GM12878 (cell line): ENCODE measurements around the gene PLEKHM1. TPM values are rescaled to one million over a fixed set of nuclear protein-coding genes. Genes with fewer than 3 reads are reported as not detected.

Experiments used
- ATAC-seq: fragments of 200-7000 bp; cut with Tn5 transposase; 3 replicates; pipeline ENCODE4 v1.9.1; 2020; ENCODE audit warnings: mild to moderate bottlenecking, moderate library complexity
- BruUV-seq: library from RNA; stranded (reverse); fragments of 400-500 nt; replicated peaks from 2 replicates; lab custom pipeline; 2021; lab: Mats Ljungman, UMichigan
- CTCF ChIA-PET: fragments of 300-600 bp; sonication (Branson Sonifier 250); formaldehyde crosslinking; extraction: SDS; loops from one replicate; lab custom pipeline; 2021; ENCODE audit warnings: inconsistent platforms; lab: Yijun Ruan, JAX
- POLR2A ChIA-PET: fragments of 350-600 bp; formaldehyde crosslinking; extraction: SDS; loops from one replicate; lab custom pipeline; 2021; ENCODE audit warnings: inconsistent platforms; lab: Charles Lee
- RAD21 ChIA-PET: fragments of 300-600 bp; sonication (Branson Sonifier 250); formaldehyde crosslinking; loops from one replicate; lab custom pipeline; 2023; ENCODE audit warnings: antibody characterized with exemption; ENCODE audit not compliant: unreplicated experiment; lab: Charles Lee
- SMC1A ChIA-PET: fragments of 300-600 bp; sonication (Branson Sonifier 250); formaldehyde crosslinking; loops from one replicate; lab custom pipeline; 2023; ENCODE audit not compliant: unreplicated experiment, uncharacterized antibody; lab: Charles Lee
- DNase-seq: peaks from one replicate; pipeline ENCODE4 v3.0.0-alpha.2; 2011; ENCODE audit warnings: low read depth, low spot score
- FAIRE-seq: peaks from 3 replicates; lab custom pipeline; 2011; peaks lifted over from hg19 to GRCh38; lab: Jason Lieb, UNC
- H2AFZ ChIP-seq: 2 replicates; pipeline ENCODE4 v1.6.0; 2011; ENCODE audit warnings: low read depth, low read length, control low read depth; ENCODE audit not compliant: control insufficient read depth
- H3K27ac ChIP-seq: 2 replicates; pipeline ENCODE4 v1.5.1; 2011; ENCODE audit warnings: control low read depth; ENCODE audit not compliant: control insufficient read depth, insufficient read depth
- H3K27me3 ChIP-seq, 2 experiments: replicated peaks in 1 of 2; 2 replicates each; pipeline versions ENCODE4 v1.6.0 to v1.6.1; 2011; ENCODE audit warnings: low read length in 1 of 2; ENCODE audit not compliant: control insufficient read depth in 2 of 2, insufficient read depth in 2 of 2
- H3K36me3 ChIP-seq, 2 experiments: 2 replicates each; pipeline ENCODE4 v1.5.1; 2011; ENCODE audit warnings: low read length in 1 of 2; ENCODE audit not compliant: control insufficient read depth in 2 of 2, insufficient read depth in 2 of 2
- H3K4me1 ChIP-seq: 2 replicates; pipeline ENCODE4 v1.6.1; 2011; ENCODE audit warnings: mild to moderate bottlenecking, low read length, moderate library complexity, mixed read lengths; ENCODE audit not compliant: control insufficient read depth, insufficient read depth
- H3K4me2 ChIP-seq: 2 replicates; pipeline ENCODE4 v1.6.0; 2011; ENCODE audit warnings: control low read depth; ENCODE audit not compliant: control insufficient read depth, insufficient read depth
- H3K4me3 ChIP-seq: fragments of 200-600 bp; sonication (generic); 2 replicates; pipeline ENCODE4 v1.5.1; 2016
- H3K79me2 ChIP-seq: 2 replicates; pipeline ENCODE4 v1.6.0; 2011; ENCODE audit warnings: low read length; ENCODE audit not compliant: control insufficient read depth, insufficient read depth
- H3K9ac ChIP-seq: 2 replicates; pipeline ENCODE4 v1.8.0; 2011; ENCODE audit warnings: low read length, control low read depth, mixed read lengths; ENCODE audit not compliant: control insufficient read depth, insufficient read depth
- H3K9me3 ChIP-seq: replicated peaks from 3 replicates; pipeline ENCODE4 v1.5.1; 2011; ENCODE audit warnings: mild to moderate bottlenecking, low read length; ENCODE audit not compliant: control insufficient read depth, insufficient read depth
- H4K20me1 ChIP-seq: 2 replicates; pipeline ENCODE4 v1.6.0; 2011; ENCODE audit not compliant: control insufficient read depth, insufficient read depth
- ASH2L ChIP-seq: fragments of 300-600, 200-600 bp; sonication (generic); IDR thresholded peaks from 2 replicates; pipeline ENCODE4 v1.6.1; 2017; ENCODE audit warnings: low read depth, mild to moderate bottlenecking, borderline replicate concordance
- KLF5 ChIP-seq: fragments of 450-650 bp; IDR thresholded peaks from 2 replicates; pipeline ENCODE4 v1.6.1; 2014; ENCODE audit warnings: mild to moderate bottlenecking; ENCODE audit not compliant: partially characterized antibody
- NBN ChIP-seq: fragments of 450-650 bp; IDR thresholded peaks from 2 replicates; pipeline ENCODE4 v1.6.1; 2016
- NFIC ChIP-seq: IDR thresholded peaks from 2 replicates; pipeline ENCODE4 v1.6.1; 2012; ENCODE audit warnings: low read depth, mild to moderate bottlenecking, inconsistent platforms, low read length, moderate library complexity
- NFXL1 ChIP-seq: fragments of 450-650 bp; IDR thresholded peaks from 2 replicates; pipeline ENCODE4 v1.6.1; 2017; ENCODE audit warnings: antibody characterized with exemption, mild to moderate bottlenecking, borderline replicate concordance
- NRF1 ChIP-seq: conservative IDR thresholded peaks from 2 replicates; pipeline ENCODE4 v1.6.1; 2011; ENCODE audit warnings: mild to moderate bottlenecking, low read depth, low read length, improper control_type of control experiment
- SMC3 ChIP-seq: IDR thresholded peaks from 2 replicates; pipeline ENCODE4 v1.6.1; 2011; ENCODE audit warnings: low read length, improper control_type of control experiment, borderline replicate concordance
- SPI1 ChIP-seq: IDR thresholded peaks from 2 replicates; pipeline ENCODE4 v1.6.1; 2011; ENCODE audit warnings: low read depth, mild to moderate bottlenecking, low read length, moderate library complexity, borderline replicate concordance; ENCODE audit not compliant: insufficient read depth
- STAT1 ChIP-seq: fragments of 450-650 bp; conservative IDR thresholded peaks from 2 replicates; pipeline ENCODE4 v1.6.1; 2014; ENCODE audit warnings: antibody characterized with exemption, mild to moderate bottlenecking
- TCF12 ChIP-seq: IDR thresholded peaks from 2 replicates; pipeline ENCODE4 v1.6.1; 2011; ENCODE audit warnings: low read depth, mild to moderate bottlenecking, low read length
- ZNF207 ChIP-seq: fragments of 450-650 bp; IDR thresholded peaks from 2 replicates; pipeline ENCODE4 v1.6.1; 2014; ENCODE audit warnings: antibody characterized with exemption, mild to moderate bottlenecking, borderline replicate concordance
- WGBS: methylation state at CpG from one replicate; pipeline ENCODE4 v1.1.6; 2016; ENCODE audit warnings: low lambda C conversion rate; ENCODE audit not compliant: insufficient replicate concordance, insufficient coverage; ENCODE audit errors: missing lambda C conversion rate; 5-methylcytosine and 5-hydroxymethylcytosine counted together
- in situ Hi-C: fragments of 300-500 bp; cut with MboI; formaldehyde crosslinking; loops from 9 replicates; pipeline ENCODE4 v1.14.3; 2018; ENCODE audit warnings: mixed read lengths
- intact Hi-C: fragments of 100-400 bp; cut with micrococcal nuclease; formaldehyde crosslinking; loops from one replicate; pipeline ENCODE4 v1.14.2; 2022; ENCODE audit not compliant: unreplicated experiment
- polyA plus RNA-seq, 11 experiments: library from polyadenylated mRNA; depleted of rRNA in 4 of 11; unstranded in 6 of 11; stranded (reverse) in 5 of 11; fragments of >200 nt; fragmentation: Nextera tagmentation in 4 of 11; fragmentation: Illumina TruSeq in 1 of 11; extraction: Ambion mirVana in 4 of 11; extraction: Trizol in 1 of 11; gene quantifications; 1 replicate in 1 of 11; 2 replicates in 10 of 11; pipeline versions ENCODE4 v1.2.1 to v1.2.3, GENCODE V29; 2011 to 2016; ENCODE audit warnings: inconsistent platforms in 2 of 11, missing spikeins in 2 of 11, low read depth in 1 of 11
- total RNA-seq, 4 experiments: library from RNA; depleted of rRNA in 3 of 4; stranded (reverse); fragments of >200 nt in 3 of 4; fragmentation: Illumina TruSeq in 1 of 4; extraction: Trizol in 1 of 4; gene quantifications; 2 replicates each; pipeline versions ENCODE4 v1.2.1 to v1.2.3, GENCODE V29; 2013 to 2021
- TF ChIP-seq, protein P1 (sequence below): IDR thresholded peaks from 2 replicates; pipeline ENCODE4 v1.6.1; 2011; ENCODE audit warnings: low read depth, low read length, improper control_type of control experiment, borderline replicate concordance
- TF ChIP-seq, protein P2 (sequence below): IDR thresholded peaks from 2 replicates; pipeline ENCODE4 v1.6.1; 2012; ENCODE audit warnings: low read length, inconsistent platforms
- TF ChIP-seq, protein P3 (sequence below): fragments of 450-650 bp; IDR thresholded peaks from 2 replicates; pipeline ENCODE4 v1.6.1; 2017; ENCODE audit warnings: low read depth, mild to moderate bottlenecking, moderate library complexity

PLEKHM1 gene
- total and polyA plus RNA-seq, 10 of the 15 experiments (the other 5 are each of a cell fraction or from before 2014, with no cell fraction given), result 0.21 to 27.8 (median 9.4) TPM

DNA sequence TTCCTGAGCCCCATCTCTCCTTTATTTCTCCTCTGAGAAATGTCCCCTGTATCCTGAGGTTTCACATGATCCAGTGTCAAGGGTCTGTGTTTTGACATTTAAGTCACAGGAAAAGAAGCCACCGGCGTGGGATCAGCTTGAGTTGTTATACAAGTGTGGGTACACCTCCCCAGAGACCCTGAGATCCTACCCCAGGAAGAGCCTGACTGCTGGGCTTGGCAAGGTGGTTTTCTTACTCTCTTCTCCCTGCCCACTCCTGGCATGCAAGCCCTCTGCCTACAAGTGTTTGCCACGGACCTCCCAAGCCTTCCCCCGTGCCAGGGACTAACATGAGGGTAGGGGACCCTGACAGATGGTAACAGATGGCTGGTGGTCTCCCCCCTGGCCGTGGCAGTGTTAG lies 55.0 kb downstream of the PLEKHM1 start:
- POLR2A ChIA-PET, result no interaction called here
- no TSS peak for BruUV-seq

DNA sequence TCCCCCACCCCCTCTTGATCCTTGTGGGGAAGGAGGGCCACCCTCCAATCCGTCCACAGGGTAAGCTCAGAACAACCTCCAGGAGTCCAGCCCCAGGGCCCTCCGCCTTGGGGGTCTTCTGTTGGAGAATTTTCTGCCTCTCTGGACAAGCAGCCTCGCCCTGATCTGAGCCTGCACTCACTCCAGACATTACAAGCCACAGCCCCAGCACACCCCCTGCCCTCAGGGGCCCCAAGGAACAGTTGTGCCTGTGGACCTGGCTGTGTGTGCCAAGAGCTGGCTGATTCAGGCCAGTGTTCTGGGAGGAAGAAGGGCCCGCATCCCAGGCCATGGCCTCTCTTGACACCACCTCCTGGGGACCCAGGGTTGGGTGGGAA lies 57.4 kb downstream of the PLEKHM1 start:
- DNase-seq (no peak), FAIRE-seq (no peak), ATAC-seq (no peak)
- Histone ChIP-seq H4K20me1 (no peaks in the 10 kb centered on the region), H3K4me2 (no peak overlapping the region), H3K79me2 (peaks cover 3% of the 10 kb centered on the region; the same call in 1 of the 2 replicates), H3K36me3 (no peaks in the 10 kb centered on the region), H3K9me3 (no peaks in the 10 kb centered on the region), H3K4me3 (no peak overlapping the region), H2AFZ (no peak overlapping the region), H3K4me1 (peaks cover 18% of the 10 kb centered on the region), H3K9ac (no peak overlapping the region), H3K27me3 (no peaks in the 10 kb centered on the region), H3K27ac (no peak overlapping the region)
- SMC1A ChIA-PET, result no interaction called here
- 91% methylated on average over 4 of the region's 4 CpGs for WGBS
- CTCF ChIA-PET, result no interaction called here
- intact Hi-C loops (loop anchor here (10.0 kb wide), 1 partner anchor 62 kb away; the partner anchor contains the start of gene PLEKHM1), in situ Hi-C loops (no loop called here)
- POLR2A ChIA-PET, result no interaction called here
- RAD21 ChIA-PET, result no interaction called here
- BruUV-seq, result no TSS peak
- no peak for TF ChIP-seq ASH2L
- TF ChIP-seq TCF12, result no peak
- TF ChIP-seq KLF5, result no peak
- TF ChIP-seq NBN, result no peak
- no peak for TF ChIP-seq STAT1
- TF ChIP-seq, protein P1, sequence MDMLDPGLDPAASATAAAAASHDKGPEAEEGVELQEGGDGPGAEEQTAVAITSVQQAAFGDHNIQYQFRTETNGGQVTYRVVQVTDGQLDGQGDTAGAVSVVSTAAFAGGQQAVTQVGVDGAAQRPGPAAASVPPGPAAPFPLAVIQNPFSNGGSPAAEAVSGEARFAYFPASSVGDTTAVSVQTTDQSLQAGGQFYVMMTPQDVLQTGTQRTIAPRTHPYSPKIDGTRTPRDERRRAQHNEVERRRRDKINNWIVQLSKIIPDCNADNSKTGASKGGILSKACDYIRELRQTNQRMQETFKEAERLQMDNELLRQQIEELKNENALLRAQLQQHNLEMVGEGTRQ, result no peak
- TF ChIP-seq, protein P2, sequence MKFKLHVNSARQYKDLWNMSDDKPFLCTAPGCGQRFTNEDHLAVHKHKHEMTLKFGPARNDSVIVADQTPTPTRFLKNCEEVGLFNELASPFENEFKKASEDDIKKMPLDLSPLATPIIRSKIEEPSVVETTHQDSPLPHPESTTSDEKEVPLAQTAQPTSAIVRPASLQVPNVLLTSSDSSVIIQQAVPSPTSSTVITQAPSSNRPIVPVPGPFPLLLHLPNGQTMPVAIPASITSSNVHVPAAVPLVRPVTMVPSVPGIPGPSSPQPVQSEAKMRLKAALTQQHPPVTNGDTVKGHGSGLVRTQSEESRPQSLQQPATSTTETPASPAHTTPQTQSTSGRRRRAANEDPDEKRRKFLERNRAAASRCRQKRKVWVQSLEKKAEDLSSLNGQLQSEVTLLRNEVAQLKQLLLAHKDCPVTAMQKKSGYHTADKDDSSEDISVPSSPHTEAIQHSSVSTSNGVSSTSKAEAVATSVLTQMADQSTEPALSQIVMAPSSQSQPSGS, result no peak
- TF ChIP-seq NRF1, result no peak
- no peak for TF ChIP-seq SPI1
- TF ChIP-seq ZNF207, result no peak

More for the DNA sequence above, 55.0 kb downstream of the PLEKHM1 start:
- FAIRE-seq, result no peak
- no peaks in the 10 kb centered on the region for H3K9me3 ChIP-seq
- in situ Hi-C loops (no loop called here), intact Hi-C loops (loop anchor here (10.0 kb wide), 1 partner anchor 59 kb away; the partner anchor contains the start of gene PLEKHM1)
- ChIA-PET SMC1A (no interaction called here), CTCF (interaction anchor here (0.6 kb wide), 1 partner anchor 27 kb away, joined by 4 read pairs; no protein-coding TSS in a partner anchor), RAD21 (no interaction called here)
- H3K4me3 ChIP-seq, result no peak overlapping the region
- no peak overlapping the region for H3K9ac ChIP-seq
- TF ChIP-seq SMC3 (no peak), NFXL1 (no peak), NFIC (no peak)
- TF ChIP-seq, protein P3, sequence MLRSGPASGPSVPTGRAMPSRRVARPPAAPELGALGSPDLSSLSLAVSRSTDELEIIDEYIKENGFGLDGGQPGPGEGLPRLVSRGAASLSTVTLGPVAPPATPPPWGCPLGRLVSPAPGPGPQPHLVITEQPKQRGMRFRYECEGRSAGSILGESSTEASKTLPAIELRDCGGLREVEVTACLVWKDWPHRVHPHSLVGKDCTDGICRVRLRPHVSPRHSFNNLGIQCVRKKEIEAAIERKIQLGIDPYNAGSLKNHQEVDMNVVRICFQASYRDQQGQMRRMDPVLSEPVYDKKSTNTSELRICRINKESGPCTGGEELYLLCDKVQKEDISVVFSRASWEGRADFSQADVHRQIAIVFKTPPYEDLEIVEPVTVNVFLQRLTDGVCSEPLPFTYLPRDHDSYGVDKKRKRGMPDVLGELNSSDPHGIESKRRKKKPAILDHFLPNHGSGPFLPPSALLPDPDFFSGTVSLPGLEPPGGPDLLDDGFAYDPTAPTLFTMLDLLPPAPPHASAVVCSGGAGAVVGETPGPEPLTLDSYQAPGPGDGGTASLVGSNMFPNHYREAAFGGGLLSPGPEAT, result no peak
- H3K79me2 ChIP-seq, result 0 out of 2 replicates have a peak, but pooled peaks cover under 1% of the 10 kb centered on the region
- no peak overlapping the region for H3K27ac ChIP-seq
- no peaks in the 10 kb centered on the region for H3K27me3 ChIP-seq
- H3K4me1 ChIP-seq, result peaks cover 9% of the 10 kb centered on the region
- no peaks in the 10 kb centered on the region for H4K20me1 ChIP-seq
- no peaks in the 10 kb centered on the region; a peak in 1 of 4 replicates for H3K36me3 ChIP-seq
- DNase-seq, result no peak
- WGBS, result 54% methylated on average over 5 of the region's 5 CpGs
- no peak for ATAC-seq
- H2AFZ ChIP-seq, result no peak overlapping the region
- H3K4me2 ChIP-seq, result no peak overlapping the region
